WTC11 (cell line): Measurements from ENCODE around the gene THSD7B.

ENCODE experiments used
- ATF3 ChIP-seq: sonication (generic); formaldehyde crosslinking; conservative IDR thresholded peaks from 2 replicates; pipeline ENCODE4 v1.8.1; 2022; ENCODE audit warnings: mild to moderate bottlenecking, missing genetic modification reagents
- CBFB ChIP-seq: sonication (generic); formaldehyde crosslinking; IDR thresholded peaks from 2 replicates; pipeline ENCODE4 v1.8.1; 2022; ENCODE audit warnings: mild to moderate bottlenecking, low read depth, missing genetic modification reagents

GRCh38 chr2:136738044-136738443 is 27.3 kb upstream of the THSD7B start:
- TF ChIP-seq CBFB (CRISPR knock-in tag) = no peak
- TF ChIP-seq ATF3 (CRISPR knock-in tag) = no peak
